HG03025 (cell line): ENCODE measurements around the gene GPS2.
A peak's percentile ranks its signal among the peaks of the same experiment; 100 is the strongest.
"Not testable (repeated sequence)": the region's sequence is repeated elsewhere in the genome, so short reads cannot be mapped to it uniquely, and the experiment has no call there.

Experiments used
- ATAC-seq: cut with Tn5 transposase; IDR thresholded peaks from one replicate; pipeline ENCODE4 v1.9.1; 2021; ENCODE audit warnings: mild to moderate bottlenecking, moderate library complexity; ENCODE audit not compliant: unreplicated experiment, low FRiP score

Gene GPS2

GRCh38 chr17:7340179-7340578, 25.0 kb upstream of the GPS2 start:
- no peak for ATAC-seq

DNA sequence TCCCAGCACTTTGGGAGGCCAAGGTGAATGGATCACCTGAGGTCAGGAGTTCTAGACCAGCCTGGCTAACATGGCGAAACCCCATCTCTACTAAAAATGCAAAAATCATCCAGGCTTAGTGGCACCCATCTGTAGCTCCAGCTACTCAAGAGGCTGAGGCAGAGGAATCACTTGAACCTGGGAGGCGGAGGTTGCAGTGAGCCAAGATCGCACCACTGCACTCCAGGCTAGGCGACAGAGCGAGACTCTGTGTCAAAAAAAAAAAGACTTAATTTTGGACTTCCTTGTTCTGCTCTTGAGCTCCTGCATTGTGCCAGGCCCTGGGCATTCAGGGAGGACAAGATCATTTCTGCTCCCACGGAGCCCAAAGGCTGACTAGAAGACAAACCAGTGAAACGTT, 22.4 kb upstream of the GPS2 start:
- ATAC-seq: not testable (repeated sequence)

- no peak for ATAC-seq
These were observed 21.3 kb upstream of the GPS2 start, which contains the start of gene ACAP1 for GRCh38 chr17:7336240-7337175. Gene ACAP1, plus strand, starts transcription at chr17:7336529. Its CDS starts 206 bp downstream, at chr17:7336735.

DNA sequence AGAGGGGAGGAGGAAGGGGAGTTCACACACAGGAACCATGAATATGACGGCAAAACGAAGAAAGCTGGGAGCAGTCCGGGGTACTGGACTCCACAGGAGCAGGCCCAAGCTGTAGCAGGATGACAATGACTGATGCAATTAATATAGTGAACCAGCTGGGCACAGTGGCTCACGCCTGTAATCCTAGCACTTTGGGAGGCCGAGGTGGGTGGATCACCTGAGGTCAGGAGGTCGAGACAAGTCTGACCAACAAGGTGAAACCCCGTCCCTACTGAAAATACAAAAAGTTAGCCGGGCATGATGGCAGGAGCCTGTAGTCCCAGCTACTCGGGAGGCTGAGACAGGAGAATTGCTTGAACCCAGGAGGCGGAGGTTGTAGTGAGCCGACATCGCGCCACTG, 20.6 kb upstream of the GPS2 start:
- not testable (repeated sequence) for ATAC-seq

DNA sequence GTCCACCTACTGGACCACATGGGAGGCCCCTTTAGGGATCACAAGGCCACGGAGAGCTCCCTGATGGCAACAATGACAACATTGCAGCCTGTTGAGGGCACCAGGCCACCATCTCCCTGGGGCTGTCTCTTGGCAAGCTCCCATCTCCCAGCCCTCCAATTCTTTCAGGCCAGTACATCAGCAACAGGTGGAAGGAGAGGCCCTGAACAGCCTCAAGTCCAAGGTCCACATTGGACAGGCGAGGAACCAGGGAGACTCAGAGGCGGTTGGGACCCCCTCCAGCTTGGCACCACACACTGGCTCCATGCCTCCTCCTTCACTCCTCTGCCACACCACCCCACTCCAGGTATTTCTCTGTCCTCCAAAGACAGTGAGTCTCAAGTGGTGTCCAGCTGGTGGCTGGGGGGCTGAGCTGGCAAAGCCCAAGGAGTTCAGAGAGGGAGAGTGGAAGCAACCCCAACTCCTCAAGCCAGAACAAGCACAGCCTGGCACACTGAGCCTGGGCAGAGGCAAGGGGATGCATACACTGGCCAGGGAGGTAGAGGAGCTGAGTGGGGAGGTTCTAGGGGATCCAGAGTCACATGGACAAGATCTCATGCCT, 19.9 kb upstream of the GPS2 start:
- ATAC-seq: no peak

GRCh38 chr17:7332600-7333069, 17.5 kb upstream of the GPS2 start:
- not testable (repeated sequence) for ATAC-seq

GRCh38 chr17:7332111-7332510, 17.0 kb upstream of the GPS2 start:
- ATAC-seq: no peak

- no peak for ATAC-seq
These were observed 15.5 kb upstream of the GPS2 start for GRCh38 chr17:7330638-7331015.

- ATAC-seq: peak; percentile 32
These were observed 15.0 kb upstream of the GPS2 start for GRCh38 chr17:7329997-7330637.

DNA sequence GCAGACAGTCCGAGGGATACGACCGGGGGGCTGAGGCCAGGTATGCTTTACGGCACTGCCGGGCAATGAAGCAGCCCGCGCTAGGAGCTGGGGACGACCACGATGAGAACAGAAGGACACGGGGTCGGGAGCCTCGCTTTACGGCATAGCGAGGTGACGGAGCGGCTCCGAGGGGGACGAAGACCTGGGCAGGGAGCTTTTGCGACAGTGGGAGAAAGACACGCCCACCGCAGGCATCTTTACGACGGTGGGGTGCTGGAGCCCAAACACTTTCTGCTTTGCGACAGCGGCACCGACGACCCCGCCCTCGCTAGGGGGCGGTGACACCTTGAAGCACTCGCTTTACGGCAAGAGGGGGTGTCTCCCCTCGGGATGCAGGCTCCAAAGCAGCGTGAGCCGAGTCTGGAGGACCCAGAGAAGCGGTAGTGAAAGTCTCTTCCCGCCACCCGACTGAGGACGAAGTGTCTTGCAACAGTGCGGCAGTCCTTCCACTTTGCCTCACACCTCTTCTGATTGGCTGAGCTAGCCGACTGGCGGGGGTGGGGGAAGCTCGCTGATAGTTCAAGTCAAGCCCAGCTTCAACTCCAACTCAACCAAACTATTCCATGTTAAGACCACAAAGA, 14.3 kb upstream of the GPS2 start:
- peak; percentile 49 for ATAC-seq

DNA sequence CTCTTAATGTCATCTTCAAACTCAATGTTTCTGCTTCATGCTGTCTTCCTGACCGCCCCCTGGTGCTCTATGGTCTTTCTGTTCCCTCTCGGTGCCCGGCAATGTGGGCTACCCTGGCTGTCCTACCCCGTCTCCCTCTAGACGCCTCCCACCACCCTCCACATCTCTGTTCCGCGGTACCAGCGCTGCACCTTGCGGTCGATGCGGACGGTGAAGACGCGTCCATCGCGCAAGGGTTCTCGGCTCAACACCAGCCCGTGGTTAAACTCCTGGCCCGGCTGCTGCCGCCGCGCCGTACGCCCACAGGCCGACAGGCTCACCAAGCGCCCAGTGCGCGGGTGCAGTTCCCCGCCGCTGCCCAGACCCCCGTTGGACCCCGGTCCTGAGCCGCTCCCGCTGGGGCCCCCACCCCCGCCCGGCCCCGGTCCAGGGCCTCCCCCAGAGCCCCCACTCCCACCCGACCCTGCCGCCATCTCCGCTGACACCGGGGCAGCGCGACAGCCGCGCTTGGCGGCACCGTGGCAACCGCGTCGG, 13.7 kb upstream of the GPS2 start, which contains the start of gene NEURL4:
NEURL4 (minus strand) TSS at position 496 of the 534 bp plus-strand sequence; CDS start at position 473, 23 bp downstream.
- peak; percentile 4 for ATAC-seq

DNA sequence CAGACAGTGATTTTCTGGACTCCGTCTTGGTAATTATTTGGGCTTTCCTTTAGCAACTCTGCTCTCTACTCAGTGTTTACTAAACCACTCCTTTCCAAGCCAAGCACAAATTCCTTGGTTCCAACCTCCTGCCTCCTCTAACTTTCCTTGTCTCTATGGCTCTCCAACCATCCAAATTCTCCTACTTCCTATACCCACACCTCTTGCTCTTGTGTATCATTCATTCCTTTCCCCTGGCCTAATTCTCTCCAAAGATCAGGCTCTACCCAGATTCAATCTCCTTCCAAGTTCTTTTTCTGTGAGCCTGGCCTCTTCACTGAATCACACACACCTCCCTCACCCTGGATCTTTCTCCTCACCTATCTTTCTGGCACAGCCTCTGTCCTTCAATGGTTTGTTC, 12.8 kb upstream of the GPS2 start:
- no peak for ATAC-seq

GRCh38 chr17:7327501-7327900, 12.3 kb upstream of the GPS2 start:
- ATAC-seq: no peak

DNA sequence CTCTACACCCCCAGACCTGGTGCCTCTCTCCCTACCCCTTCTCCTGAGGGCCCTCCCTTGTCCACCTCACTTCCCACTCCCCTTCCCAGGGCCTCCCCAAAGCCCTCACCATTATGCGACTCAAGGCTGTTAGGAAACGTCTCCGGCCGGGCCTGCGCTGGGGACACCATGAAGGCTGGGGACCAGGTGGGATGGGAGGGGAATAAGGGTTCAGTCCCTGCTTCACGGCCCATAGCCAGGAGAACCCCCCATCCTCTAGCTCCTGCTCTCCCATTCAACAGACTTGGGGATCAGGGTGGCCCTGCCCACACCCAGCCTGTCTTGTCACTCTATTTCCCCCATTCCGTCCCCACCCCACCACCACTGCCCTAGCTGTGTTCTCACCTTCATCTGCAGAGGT, 11.9 kb upstream of the GPS2 start:
- ATAC-seq: no peak

DNA sequence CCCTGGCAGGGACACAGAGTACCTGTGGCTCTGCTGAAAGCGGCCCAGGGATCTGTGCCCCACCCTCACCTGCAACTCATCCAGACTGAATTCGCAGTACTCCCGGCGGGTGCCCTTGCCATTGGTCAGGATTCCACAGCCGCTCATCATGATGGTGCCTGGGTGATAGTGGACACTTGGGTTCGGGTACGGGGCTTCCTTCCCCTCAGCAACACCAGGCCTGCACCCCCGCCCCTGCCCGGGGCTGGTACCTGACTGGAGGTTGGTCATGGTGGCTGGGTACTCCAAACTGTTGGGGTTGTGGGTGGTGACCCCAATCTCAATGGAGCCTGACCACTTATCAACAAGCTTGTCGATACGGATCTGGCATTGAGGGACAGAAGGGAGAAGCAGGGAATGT, 11.0 kb upstream of the GPS2 start:
- no peak for ATAC-seq

- no peak for ATAC-seq
These were observed 9.9 kb upstream of the GPS2 start for GRCh38 chr17:7325031-7325528.

DNA sequence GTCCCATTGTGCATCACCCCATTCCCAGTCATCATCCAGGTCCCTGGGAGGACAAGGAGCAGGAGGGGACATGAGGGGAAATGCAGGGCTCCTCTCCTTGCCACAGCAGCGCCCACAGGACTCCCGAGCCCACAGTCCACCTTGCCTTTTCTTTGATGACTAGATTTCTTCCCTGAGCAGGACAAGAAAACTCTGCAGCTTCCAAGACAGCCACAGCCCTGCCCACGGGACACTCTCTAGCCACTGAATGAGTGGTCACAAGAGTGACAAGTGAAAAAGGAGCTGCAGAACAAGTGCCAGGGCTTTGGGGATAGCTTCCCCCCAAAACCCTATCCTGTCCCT, 9.2 kb upstream of the GPS2 start:
- ATAC-seq: no peak

GRCh38 chr17:7323731-7324437, 8.7 kb upstream of the GPS2 start:
- ATAC-seq: no peak

DNA sequence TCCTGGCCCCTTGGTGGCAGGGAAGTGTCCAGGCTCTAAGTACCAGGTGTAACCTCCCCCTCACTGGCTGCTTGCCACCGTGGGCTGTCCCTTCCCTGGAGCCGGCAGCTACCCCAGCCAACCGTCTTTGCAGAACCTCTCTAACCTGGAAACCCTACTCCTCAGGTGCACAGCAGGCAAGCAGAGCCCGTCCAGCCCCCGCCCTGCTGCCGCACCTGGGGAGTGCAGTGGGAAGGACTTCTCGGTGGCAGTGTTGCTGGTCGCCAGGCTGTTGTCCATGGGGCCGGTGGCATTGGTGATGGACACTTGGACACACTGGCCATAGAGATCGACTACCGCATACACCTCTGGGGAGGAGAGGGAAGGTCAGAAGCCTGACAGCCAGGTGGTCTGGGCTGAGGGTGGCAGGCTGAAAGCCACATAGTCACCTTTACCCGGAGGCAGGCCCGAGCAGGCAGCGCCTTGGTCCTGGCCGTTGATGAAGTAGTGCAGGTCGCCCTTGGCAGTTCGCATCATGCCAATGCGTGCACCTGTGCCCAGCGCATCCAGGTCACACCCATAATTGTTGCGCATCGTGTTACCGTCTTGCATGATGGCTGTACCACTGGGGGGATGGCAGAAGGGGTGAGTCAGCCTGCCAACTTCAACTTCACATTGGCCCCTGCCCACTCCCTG, 7.5 kb upstream of the GPS2 start:
- no peak for ATAC-seq
